Fibroblast of villous mesenchyme (primary cell): Measurements from ENCODE around the gene SCRT2. TPM values are rescaled to one million over a fixed set of nuclear protein-coding genes. Genes with fewer than 3 reads are reported as not detected.

Experiments used
- DNase-seq: peaks from one replicate; pipeline ENCODE4 v3.0.0-alpha.2; 2010; ENCODE audit warnings: low read depth
- H3K4me3 ChIP-seq: 2 replicates; pipeline ENCODE4 v1.5.1; 2011; ENCODE audit warnings: low read depth, mild to moderate bottlenecking, low read length
- total RNA-seq: library from RNA; depleted of rRNA; stranded (reverse); fragments of >200 nt; gene quantifications from 2 replicates; pipeline ENCODE4 v1.2.3, GENCODE V29; 2012
- TF ChIP-seq, protein P1 (sequence below): IDR thresholded peaks from 2 replicates; pipeline ENCODE4 v1.5.1; 2012; ENCODE audit warnings: low read depth, mild to moderate bottlenecking, low read length; ENCODE audit not compliant: insufficient read depth

The SCRT2 gene
- total RNA-seq, 1 donor: not detected

DNA sequence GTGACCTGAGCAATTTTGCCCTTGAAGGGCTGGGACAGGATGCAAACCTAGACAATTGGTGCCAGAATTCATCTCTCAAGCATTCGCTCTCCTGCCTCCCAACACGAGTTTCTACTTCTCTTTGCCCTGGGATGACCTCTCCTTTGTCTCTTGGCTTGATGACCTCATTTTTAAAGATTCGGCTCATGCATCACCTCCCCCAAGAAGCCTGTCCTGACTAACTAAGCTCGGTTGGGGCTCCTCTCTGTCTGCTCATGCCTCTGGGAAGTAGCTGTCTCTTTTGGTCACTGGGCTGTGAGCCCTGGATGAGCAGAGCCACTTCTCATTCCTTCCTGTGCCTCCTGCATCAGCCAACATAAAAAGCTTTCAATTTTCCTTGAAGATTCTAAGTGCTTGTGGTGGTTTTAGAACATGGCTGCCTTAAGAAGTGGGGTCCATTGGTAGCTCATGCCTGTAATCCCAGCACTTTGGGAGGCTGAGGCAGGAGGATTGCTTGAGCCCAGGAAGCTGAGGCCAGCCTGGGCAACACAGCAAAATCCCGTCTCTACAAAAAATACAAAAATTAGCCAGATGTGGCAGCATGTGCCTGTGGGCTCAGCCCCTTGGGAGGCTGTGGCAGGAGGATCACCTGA lies 54.4 kb downstream of the SCRT2 start:
- no peak overlapping the region for H3K4me3 ChIP-seq
- DNase-seq: no peak
- TF ChIP-seq, protein P1, sequence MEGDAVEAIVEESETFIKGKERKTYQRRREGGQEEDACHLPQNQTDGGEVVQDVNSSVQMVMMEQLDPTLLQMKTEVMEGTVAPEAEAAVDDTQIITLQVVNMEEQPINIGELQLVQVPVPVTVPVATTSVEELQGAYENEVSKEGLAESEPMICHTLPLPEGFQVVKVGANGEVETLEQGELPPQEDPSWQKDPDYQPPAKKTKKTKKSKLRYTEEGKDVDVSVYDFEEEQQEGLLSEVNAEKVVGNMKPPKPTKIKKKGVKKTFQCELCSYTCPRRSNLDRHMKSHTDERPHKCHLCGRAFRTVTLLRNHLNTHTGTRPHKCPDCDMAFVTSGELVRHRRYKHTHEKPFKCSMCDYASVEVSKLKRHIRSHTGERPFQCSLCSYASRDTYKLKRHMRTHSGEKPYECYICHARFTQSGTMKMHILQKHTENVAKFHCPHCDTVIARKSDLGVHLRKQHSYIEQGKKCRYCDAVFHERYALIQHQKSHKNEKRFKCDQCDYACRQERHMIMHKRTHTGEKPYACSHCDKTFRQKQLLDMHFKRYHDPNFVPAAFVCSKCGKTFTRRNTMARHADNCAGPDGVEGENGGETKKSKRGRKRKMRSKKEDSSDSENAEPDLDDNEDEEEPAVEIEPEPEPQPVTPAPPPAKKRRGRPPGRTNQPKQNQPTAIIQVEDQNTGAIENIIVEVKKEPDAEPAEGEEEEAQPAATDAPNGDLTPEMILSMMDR: no peak

DNA sequence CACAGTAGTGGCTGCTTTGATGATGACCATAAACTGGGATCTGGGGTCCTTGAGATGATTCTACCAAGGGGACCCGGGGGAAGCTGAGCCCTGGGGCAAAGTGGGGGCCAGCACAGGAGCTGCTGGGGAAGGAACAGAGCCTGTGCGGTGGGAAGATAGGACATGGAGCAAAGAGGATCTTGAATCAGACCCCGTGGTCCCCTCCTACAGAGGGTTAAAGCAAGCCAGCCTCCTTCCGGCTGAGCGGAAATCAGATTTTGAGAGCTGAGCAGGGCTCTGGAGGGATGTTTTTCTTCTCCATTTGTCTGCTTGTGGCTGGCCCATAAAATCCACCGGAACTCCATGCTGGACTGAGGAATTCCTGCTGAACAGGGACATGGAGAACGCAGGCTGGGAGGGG lies 55.4 kb downstream of the SCRT2 start:
- TF ChIP-seq, protein P1: no peak
- no peak for DNase-seq
- no peak overlapping the region for H3K4me3 ChIP-seq

DNA sequence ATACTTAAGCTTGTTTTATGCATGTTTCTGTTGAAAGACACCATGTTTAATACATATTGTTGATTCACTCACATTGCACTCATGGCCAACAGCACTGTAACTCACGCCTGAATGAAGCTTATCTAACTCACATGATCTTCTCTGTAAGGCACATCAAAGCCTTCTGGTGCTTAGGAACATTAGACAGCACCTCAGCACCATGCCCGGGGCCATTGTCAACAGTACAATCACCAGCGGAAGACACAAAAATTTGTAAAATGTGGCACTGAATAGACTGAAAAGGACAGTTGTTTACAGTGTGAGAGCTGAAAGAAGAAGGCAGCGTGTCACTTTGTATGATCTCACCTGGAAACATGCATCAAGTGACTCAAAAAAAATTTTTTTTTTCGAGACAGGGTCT lies 56.6 kb downstream of the SCRT2 start:
- no peak for DNase-seq
- H3K4me3 ChIP-seq: no peak overlapping the region
- TF ChIP-seq, protein P1: no peak

DNA sequence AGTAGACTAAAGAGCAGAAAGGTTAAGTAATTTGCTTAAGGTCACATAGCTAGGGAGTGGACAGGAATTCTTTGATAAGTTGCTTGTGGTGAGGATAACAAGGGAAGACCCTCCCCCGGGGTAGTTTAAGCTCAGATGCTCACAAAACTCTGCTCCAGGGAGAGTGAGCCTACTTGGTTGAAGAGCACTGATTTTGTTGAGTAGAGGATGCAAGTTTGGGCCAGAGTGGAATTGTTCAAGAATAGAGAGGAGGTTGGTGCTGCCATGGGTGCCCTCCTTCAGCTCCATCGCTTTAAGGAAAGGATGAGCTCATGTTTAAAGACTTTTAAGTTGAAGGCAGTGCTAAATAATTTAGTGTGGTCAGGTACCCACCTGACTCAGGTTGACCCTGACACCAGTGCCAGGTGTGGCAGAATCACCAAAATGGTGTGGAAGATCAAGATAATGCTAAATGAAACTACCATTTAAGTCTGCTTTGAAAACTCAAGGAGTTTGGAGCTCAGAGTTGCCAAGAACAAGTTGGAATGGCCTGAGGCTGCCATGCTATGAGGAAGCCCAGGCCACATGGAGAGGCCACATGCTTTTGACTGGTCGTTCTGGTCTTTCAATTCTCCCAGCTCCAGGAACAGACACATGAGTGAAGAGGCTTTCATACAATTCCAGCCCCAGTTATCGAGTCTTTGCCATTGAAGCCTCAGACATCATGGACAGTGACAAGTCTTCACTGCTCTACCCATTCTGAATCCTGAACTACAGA lies 57.5 kb downstream of the SCRT2 start:
- TF ChIP-seq, protein P1: no peak
- no peak overlapping the region for H3K4me3 ChIP-seq
- no peak for DNase-seq

DNA sequence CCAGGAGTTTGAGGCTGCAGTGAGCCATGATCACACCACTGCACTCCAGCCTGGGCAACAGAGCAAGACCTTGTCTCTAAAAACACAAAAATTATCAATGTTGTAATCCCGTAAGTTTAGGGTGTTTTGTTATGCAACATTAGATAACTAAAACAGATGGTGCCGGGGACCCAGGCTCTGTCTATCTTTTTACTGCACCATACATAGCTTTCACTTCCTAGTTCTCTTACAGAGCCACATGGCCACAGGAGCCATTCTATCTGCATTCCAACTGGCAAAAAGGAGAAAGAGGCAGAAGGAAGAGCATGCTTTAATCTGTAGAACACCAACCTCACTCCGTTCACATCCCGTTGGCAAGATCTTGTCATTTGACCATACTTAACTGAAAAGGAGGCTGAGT lies 60.1 kb downstream of the SCRT2 start:
- DNase-seq: peak; percentile 5
- TF ChIP-seq, protein P1: no peak
- no peak overlapping the region for H3K4me3 ChIP-seq

DNA sequence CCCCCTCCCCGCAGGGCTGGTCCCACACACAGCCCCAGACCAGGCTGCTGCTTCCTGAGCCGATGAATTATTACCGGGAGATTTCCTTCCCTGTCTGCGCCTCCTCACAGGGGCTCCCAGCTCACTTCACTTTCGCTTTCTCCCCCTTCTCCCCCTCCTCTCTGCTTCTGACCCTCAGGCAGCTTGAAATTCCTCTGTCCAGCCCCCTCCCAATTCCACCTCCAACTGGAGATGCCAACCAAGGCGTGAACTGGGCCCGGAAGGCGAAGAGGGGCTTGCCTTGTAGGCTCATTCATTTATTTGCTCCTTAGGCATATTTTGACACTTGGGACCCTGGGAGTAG lies 63.8 kb downstream of the SCRT2 start:
- TF ChIP-seq, protein P1: no peak
- DNase-seq: no peak
- H3K4me3 ChIP-seq: no peak overlapping the region

Other genes starting within 250 kb of the SCRT2 start
- 40.3 and 42.3 TPM in 2 replicates for gene TBC1D20, start 213.3 kb downstream of the SCRT2 start, total RNA-seq
- 79.2 and 117 TPM in 2 replicates for gene CSNK2A1, start 132.0 kb downstream of the SCRT2 start, total RNA-seq
- not detected in 2 replicates for gene TCF15, start 65.5 kb downstream of the SCRT2 start, total RNA-seq
- 32.9 and 35.4 TPM in 2 replicates for gene SRXN1, start 22.6 kb downstream of the SCRT2 start, total RNA-seq
- gene SLC52A3, start 92.7 kb upstream of the SCRT2 start, total RNA-seq: not detected in 2 replicates
- gene FAM110A, start 157.9 kb upstream of the SCRT2 start, total RNA-seq: 4.2 and 5.2 TPM in 2 replicates
- not detected in 2 replicates for gene ANGPT4, start 240.5 kb upstream of the SCRT2 start, total RNA-seq